RWPE2 (cell line): ENCODE data around the gene CIT.

Experiments used
- ATAC-seq: fragments of 200-7000 bp; cut with Tn5 transposase; 3 replicates; pipeline ENCODE4 v1.9.1; 2021; ENCODE audit warnings: low read depth
- DNase-seq: peaks from one replicate; pipeline ENCODE4 v3.0.0-alpha.2; 2020; ENCODE audit warnings: low spot score
- H3K27ac ChIP-seq: fragments of 450-650 bp; 2 replicates; pipeline ENCODE4 v1.5.1; 2017; ENCODE audit warnings: mild to moderate bottlenecking; ENCODE audit not compliant: poor library complexity, severe bottlenecking
- H3K27me3 ChIP-seq: fragments of 250-450 bp; sonication (Bioruptor Pico); 2 replicates; pipeline ENCODE4 v1.5.1; 2021; ENCODE audit warnings: mild to moderate bottlenecking, moderate library complexity; ENCODE audit not compliant: insufficient read depth, poor library complexity, severe bottlenecking
- H3K36me3 ChIP-seq: fragments of 250-450 bp; sonication (Bioruptor Pico); 2 replicates; pipeline ENCODE4 v1.5.1; 2020; ENCODE audit warnings: low read depth, mild to moderate bottlenecking, moderate library complexity
- H3K4me1 ChIP-seq: fragments of 250-450 bp; sonication (Bioruptor Pico); 2 replicates; pipeline ENCODE4 v1.5.1; 2021; ENCODE audit warnings: mild to moderate bottlenecking, moderate library complexity; ENCODE audit not compliant: insufficient read depth, poor library complexity, severe bottlenecking
- H3K4me3 ChIP-seq: fragments of 250-450 bp; sonication (Bioruptor Pico); 2 replicates; pipeline ENCODE4 v1.5.1; 2021; ENCODE audit warnings: mild to moderate bottlenecking, moderate library complexity; ENCODE audit not compliant: severe bottlenecking
- H3K9me3 ChIP-seq: fragments of 250-450 bp; sonication (Bioruptor Pico); 2 replicates; pipeline ENCODE4 v1.5.1; 2021; ENCODE audit warnings: mild to moderate bottlenecking, moderate library complexity; ENCODE audit not compliant: severe bottlenecking
- TF ChIP-seq, protein P1 (sequence below): fragments of 450-650 bp; IDR thresholded peaks from one replicate; pipeline ENCODE4 v1.5.1; 2017; ENCODE audit warnings: mild to moderate bottlenecking, moderate library complexity; ENCODE audit not compliant: poor library complexity, severe bottlenecking

Gene CIT

DNA sequence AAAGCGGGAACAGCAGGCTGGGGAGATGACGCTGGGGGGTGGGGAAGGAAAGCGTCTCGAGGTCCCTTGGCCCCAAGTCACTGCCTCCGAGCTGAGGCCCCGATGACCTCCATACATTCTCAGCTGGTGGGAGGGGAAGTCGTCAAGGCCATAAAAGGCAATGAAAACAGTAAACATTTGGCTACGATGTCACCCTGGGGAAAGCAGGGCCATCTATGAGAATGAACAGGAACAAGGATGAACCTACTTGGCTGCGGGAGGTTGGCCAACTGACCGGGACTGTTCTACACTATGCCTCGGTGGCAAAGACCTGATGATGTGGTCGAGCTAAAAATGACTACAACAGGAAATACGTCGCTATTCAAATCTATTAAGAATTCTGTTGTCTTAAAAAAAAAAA is 189.7 kb downstream of the CIT start:
- TF ChIP-seq, protein P1, sequence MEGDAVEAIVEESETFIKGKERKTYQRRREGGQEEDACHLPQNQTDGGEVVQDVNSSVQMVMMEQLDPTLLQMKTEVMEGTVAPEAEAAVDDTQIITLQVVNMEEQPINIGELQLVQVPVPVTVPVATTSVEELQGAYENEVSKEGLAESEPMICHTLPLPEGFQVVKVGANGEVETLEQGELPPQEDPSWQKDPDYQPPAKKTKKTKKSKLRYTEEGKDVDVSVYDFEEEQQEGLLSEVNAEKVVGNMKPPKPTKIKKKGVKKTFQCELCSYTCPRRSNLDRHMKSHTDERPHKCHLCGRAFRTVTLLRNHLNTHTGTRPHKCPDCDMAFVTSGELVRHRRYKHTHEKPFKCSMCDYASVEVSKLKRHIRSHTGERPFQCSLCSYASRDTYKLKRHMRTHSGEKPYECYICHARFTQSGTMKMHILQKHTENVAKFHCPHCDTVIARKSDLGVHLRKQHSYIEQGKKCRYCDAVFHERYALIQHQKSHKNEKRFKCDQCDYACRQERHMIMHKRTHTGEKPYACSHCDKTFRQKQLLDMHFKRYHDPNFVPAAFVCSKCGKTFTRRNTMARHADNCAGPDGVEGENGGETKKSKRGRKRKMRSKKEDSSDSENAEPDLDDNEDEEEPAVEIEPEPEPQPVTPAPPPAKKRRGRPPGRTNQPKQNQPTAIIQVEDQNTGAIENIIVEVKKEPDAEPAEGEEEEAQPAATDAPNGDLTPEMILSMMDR: no peak

DNA sequence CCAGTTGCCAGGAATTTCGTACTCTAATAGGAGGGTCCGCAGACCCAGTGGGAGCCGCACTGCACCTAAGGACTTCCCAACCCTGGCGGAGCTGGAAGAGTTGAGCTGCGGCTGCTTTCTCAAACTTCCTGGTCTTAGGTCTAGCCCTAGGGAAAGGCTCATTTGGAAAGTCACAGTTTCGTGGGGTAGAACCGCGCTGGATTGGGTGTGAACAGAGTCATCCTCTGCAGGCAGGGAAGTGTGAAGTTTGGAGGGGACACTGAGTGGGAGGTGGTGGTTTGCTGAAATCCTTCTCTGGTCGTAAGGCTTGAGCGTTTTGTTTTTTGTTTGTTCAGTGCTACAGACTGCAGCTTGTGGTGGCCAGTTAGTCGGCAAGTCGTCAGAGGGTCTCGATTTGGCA is 190.3 kb downstream of the CIT start:
- H3K4me1 ChIP-seq: no peaks in the 10 kb centered on the region
- TF ChIP-seq, protein P1: no peak

More for the DNA sequence above, 189.7 kb downstream of the CIT start:
- DNase-seq (no peak), ATAC-seq (no peak)
- Histone ChIP-seq H3K9me3 (no peaks in the 10 kb centered on the region), H3K27ac (no peak overlapping the region), H3K36me3 (peaks cover 14% of the 10 kb centered on the region), H3K4me1 (peaks cover 2% of the 10 kb centered on the region), H3K4me3 (no peak overlapping the region), H3K27me3 (no peaks in the 10 kb centered on the region)

DNA sequence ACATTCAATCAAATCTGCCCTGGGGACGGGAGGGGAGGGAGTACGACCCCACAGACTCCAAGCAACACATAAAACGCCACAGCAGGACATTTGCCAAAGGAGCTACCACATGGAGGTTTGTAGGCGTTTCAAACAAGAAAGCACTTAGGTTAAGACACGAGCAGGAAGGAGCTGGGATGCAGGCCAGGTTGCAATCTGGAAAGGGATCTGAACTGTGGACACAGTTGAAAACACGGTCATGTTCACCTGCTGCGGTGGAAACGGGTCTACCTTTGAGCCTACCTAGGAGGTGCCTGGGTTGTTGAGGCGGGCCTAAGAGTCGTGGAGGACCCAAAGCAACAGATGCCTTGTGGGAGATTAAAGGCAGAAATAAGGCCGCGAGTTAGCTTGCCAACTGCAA is 190.8 kb downstream of the CIT start:
- ATAC-seq (no peak), DNase-seq (no peak)
- Histone ChIP-seq H3K4me3 (no peak overlapping the region), H3K27ac (no peak overlapping the region), H3K4me1 (no peaks in the 10 kb centered on the region), H3K9me3 (no peaks in the 10 kb centered on the region), H3K36me3 (peaks cover 16% of the 10 kb centered on the region; the same call in 1 of the 2 replicates), H3K27me3 (no peaks in the 10 kb centered on the region)
- TF ChIP-seq, protein P1: no peak

More for the DNA sequence above, 190.3 kb downstream of the CIT start:
- DNase-seq (no peak), ATAC-seq (no peak)
- peaks cover 14% of the 10 kb centered on the region for H3K36me3 ChIP-seq
- no peak overlapping the region for H3K4me3 ChIP-seq
- no peaks in the 10 kb centered on the region for H3K27me3 ChIP-seq
- no peaks in the 10 kb centered on the region for H3K9me3 ChIP-seq
- no peak overlapping the region for H3K27ac ChIP-seq

- H3K27ac ChIP-seq: no peak overlapping the region
- no peaks in the 10 kb centered on the region for H3K27me3 ChIP-seq
- peaks cover 25% of the 10 kb centered on the region; the same call in 1 of the 2 replicates for H3K36me3 ChIP-seq
- no peaks in the 10 kb centered on the region for H3K4me1 ChIP-seq
- no peak for ATAC-seq
- no peak for DNase-seq
- no peaks in the 10 kb centered on the region for H3K9me3 ChIP-seq
- H3K4me3 ChIP-seq: no peak overlapping the region
- TF ChIP-seq, protein P1: no peak
These were observed 191.7 kb downstream of the CIT start for GRCh38 chr12:119685375-119685774.

GRCh38 chr12:119684711-119685369 is 192.3 kb downstream of the CIT start:
- Histone ChIP-seq H3K4me3 (no peak overlapping the region), H3K27me3 (no peaks in the 10 kb centered on the region), H3K27ac (no peak overlapping the region), H3K4me1 (no peaks in the 10 kb centered on the region), H3K36me3 (peaks cover 25% of the 10 kb centered on the region), H3K9me3 (no peaks in the 10 kb centered on the region)
- ATAC-seq: no peak
- no peak for DNase-seq
- TF ChIP-seq, protein P1: no peak
